PFSK-1 (cell line): Measurements from ENCODE around the gene GGA3.
A peak's percentile ranks its signal among the peaks of the same experiment; 100 is the strongest.

Experiments used
- POLR2AphosphoS5 ChIP-seq: IDR thresholded peaks from 2 replicates; pipeline ENCODE4 v1.6.1; 2012; ENCODE audit warnings: low read depth, mild to moderate bottlenecking, control low read depth, low read length, moderate library complexity
- SIN3A ChIP-seq: IDR thresholded peaks from 2 replicates; pipeline ENCODE4 v1.6.1; 2012; ENCODE audit warnings: mild to moderate bottlenecking, low read length, moderate library complexity, borderline replicate concordance; ENCODE audit not compliant: insufficient read depth
- TAF1 ChIP-seq: IDR thresholded peaks from 2 replicates; pipeline ENCODE4 v1.6.1; 2012; ENCODE audit warnings: low read length, control low read depth, borderline replicate concordance; ENCODE audit not compliant: insufficient read depth
- TF ChIP-seq, protein P1 (sequence below), 2 experiments: IDR thresholded peaks; 2 replicates each; pipeline versions ENCODE4 v1.6.1 to v1.8.0; 2011 to 2012; ENCODE audit warnings: low read depth in 2 of 2, low read length in 2 of 2, control low read depth in 1 of 2, inconsistent platforms in 1 of 2, mild to moderate bottlenecking in 1 of 2, moderate library complexity in 1 of 2; ENCODE audit not compliant: insufficient read depth in 1 of 2

DNA sequence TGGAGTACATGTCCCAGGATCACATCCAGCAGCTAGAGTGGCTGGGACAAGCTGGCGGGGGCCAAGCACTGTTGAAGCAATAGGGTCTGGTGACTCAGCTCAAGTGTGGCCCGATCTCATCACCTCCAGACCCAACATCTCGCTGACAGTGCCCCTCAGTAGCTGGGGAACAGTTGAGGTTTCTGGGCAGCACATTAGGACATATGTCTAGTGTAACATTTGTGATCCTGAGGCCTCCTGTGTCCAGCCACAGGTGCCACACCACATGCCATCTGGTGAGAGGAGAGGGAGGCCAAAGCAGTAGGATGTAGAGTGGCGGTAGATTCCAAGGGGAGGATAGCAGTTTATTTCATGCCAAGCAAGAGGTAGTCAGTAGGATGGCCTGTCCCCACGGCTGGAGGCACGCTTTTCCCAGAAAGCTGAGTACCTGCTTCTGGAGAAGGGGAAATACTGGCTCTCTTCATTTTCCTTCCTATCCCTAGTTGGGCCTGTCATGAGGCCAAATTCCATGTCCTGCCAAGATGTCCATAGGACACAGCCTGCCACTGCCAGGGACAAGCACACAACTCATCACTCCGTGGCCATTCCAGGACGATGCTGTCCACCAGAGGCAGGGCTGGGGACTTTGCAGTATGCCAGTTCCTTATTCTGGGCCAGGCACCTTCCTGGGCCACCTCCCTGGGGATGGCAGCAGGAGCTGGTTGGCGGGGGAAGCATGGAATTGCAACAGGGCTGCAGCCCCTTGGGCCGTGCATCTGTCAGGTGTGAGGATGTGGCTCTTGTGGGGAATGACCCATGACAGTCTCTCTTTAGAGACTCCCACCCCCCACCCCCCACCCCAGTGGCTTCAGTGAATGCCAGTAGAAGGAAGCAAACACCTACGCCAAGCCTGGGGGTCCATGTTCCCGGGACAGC is 24.0 kb downstream of the GGA3 start:
- peak; percentile 24 for TF ChIP-seq POLR2AphosphoS5
- no peak for TF ChIP-seq TAF1
- TF ChIP-seq, protein P1, sequence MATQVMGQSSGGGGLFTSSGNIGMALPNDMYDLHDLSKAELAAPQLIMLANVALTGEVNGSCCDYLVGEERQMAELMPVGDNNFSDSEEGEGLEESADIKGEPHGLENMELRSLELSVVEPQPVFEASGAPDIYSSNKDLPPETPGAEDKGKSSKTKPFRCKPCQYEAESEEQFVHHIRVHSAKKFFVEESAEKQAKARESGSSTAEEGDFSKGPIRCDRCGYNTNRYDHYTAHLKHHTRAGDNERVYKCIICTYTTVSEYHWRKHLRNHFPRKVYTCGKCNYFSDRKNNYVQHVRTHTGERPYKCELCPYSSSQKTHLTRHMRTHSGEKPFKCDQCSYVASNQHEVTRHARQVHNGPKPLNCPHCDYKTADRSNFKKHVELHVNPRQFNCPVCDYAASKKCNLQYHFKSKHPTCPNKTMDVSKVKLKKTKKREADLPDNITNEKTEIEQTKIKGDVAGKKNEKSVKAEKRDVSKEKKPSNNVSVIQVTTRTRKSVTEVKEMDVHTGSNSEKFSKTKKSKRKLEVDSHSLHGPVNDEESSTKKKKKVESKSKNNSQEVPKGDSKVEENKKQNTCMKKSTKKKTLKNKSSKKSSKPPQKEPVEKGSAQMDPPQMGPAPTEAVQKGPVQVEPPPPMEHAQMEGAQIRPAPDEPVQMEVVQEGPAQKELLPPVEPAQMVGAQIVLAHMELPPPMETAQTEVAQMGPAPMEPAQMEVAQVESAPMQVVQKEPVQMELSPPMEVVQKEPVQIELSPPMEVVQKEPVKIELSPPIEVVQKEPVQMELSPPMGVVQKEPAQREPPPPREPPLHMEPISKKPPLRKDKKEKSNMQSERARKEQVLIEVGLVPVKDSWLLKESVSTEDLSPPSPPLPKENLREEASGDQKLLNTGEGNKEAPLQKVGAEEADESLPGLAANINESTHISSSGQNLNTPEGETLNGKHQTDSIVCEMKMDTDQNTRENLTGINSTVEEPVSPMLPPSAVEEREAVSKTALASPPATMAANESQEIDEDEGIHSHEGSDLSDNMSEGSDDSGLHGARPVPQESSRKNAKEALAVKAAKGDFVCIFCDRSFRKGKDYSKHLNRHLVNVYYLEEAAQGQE (IDR thresholded peaks at IDR 0.05; ENCODE audit: insufficient read depth in 1 of 2, low read depth in 2 of 2, low read length in 2 of 2), result no peak
- no peak for TF ChIP-seq SIN3A
